ENCODE results near the gene IRF4.

DNA sequence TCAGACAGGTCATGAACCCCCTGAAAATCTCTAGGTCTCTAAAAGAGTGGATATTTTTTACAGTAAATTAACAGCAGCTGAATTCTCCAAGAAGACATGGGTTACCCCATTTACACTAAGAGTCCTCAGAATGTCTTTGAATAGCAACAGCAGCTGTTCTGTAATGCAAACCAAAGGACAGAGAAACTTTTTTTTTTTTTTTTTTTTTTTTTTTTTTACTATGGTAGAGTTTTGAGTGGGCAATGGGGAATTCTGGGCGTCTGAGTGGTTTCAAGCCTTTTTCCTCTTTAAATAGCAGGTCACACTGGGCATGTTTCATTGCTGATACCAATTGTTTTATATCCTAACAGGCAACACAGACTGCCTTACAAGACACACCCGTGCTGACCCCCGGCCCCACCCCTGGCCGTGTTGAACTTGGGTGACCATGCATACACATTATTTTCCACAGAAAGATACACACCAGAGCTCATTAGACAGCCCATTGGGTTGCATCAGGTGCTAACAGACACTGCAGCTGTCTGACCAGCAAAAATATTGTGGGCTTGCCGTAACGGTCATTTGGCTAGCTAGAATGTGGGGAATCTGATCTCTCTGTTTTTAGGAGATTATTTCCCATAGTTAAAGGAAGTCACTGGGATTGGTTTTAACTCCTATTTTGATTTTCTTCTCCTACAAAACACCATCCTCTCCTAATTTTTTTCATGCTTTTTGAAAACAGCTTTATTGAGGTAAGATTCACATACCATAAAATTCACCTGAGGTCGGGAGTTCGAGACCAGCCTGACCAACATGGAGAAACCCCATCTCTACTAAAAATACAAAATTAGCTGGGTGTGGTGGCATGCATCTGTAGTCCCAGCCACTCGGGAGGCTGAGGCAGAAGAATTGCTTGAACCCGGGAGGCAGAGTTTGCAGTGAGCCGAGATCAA lies 26.7 kb upstream of the IRF4 start:
- TF ChIP-seq CTCF (conservative IDR thresholded peaks at IDR 0.05; ENCODE audit: low read depth, low read length) (no peak), EZH2 (IDR thresholded peaks at IDR 0.05; ENCODE audit: borderline replicate concordance, low read depth, low read length, poor library complexity, severe bottlenecking) (no peak)

Measured in A673 (cell line).